Activated T-cell treated with anti-CD3 and anti-CD28 coated beads, Interleukin-2, amount 50 U/mL, for 48 hours (primary cell): Measurements from ENCODE around the gene UBQLN4.

Source experiments
- DNase-seq, 2 experiments: peaks; one replicate each; pipeline ENCODE4 v3.0.0-alpha.2; 2020

The UBQLN4 gene

GRCh38 chr1:156009404-156009803 lies 44.2 kb downstream of the UBQLN4 start:
- DNase-seq: no peak

- DNase-seq: no peak
Observed at GRCh38 chr1:156006666-156007376, 46.8 kb downstream of the UBQLN4 start.

- peak in 1 of 2 experiments; percentile 37 for DNase-seq
Observed at GRCh38 chr1:156004843-156005584, 48.6 kb downstream of the UBQLN4 start.

GRCh38 chr1:156003923-156004188 lies 49.7 kb downstream of the UBQLN4 start:
- DNase-seq: no peak

GRCh38 chr1:156002188-156002911 lies 51.2 kb downstream of the UBQLN4 start:
- no peak for DNase-seq

GRCh38 chr1:156001662-156002171 lies 51.9 kb downstream of the UBQLN4 start:
- no peak for DNase-seq

- no peak for DNase-seq
Observed at GRCh38 chr1:156001021-156001661, 52.5 kb downstream of the UBQLN4 start.

- DNase-seq: no peak
Observed at GRCh38 chr1:155999964-156000363, 53.6 kb downstream of the UBQLN4 start.

- DNase-seq: no peak
Observed at GRCh38 chr1:155996166-155996565, 57.4 kb downstream of the UBQLN4 start.

GRCh38 chr1:155993595-155993994 lies 60.0 kb downstream of the UBQLN4 start:
- DNase-seq: no peak

GRCh38 chr1:155990005-155990739 lies 63.4 kb downstream of the UBQLN4 start:
- DNase-seq: no peak

- DNase-seq: peak; percentile 88 to 89
Observed at GRCh38 chr1:155989242-155990004, 64.2 kb downstream of the UBQLN4 start.
